SK-N-SH (cell line): Measurements from ENCODE around the gene WHRN.

Source experiments
- CTCF ChIP-seq: fragments of 200-600 bp; sonication (generic); IDR thresholded peaks from 2 replicates; pipeline ENCODE4 v1.6.1; 2017; ENCODE audit warnings: antibody characterized with exemption, mild to moderate bottlenecking, moderate library complexity
- POLR2AphosphoS5 ChIP-seq: IDR thresholded peaks from 2 replicates; pipeline ENCODE4 v1.6.1; 2012; ENCODE audit warnings: low read depth, low read length
- YY1 ChIP-seq: IDR thresholded peaks from 2 replicates; pipeline ENCODE4 v1.4.0; 2012; ENCODE audit warnings: low read depth, mild to moderate bottlenecking
- TF ChIP-seq, protein P1 (sequence below): IDR thresholded peaks from 2 replicates; pipeline ENCODE4 v1.6.1; 2012; ENCODE audit warnings: mild to moderate bottlenecking, low read depth, low read length, moderate library complexity

- no peak for TF ChIP-seq YY1
- no peak for TF ChIP-seq CTCF
- TF ChIP-seq POLR2AphosphoS5 = no peak
- TF ChIP-seq, protein P1, sequence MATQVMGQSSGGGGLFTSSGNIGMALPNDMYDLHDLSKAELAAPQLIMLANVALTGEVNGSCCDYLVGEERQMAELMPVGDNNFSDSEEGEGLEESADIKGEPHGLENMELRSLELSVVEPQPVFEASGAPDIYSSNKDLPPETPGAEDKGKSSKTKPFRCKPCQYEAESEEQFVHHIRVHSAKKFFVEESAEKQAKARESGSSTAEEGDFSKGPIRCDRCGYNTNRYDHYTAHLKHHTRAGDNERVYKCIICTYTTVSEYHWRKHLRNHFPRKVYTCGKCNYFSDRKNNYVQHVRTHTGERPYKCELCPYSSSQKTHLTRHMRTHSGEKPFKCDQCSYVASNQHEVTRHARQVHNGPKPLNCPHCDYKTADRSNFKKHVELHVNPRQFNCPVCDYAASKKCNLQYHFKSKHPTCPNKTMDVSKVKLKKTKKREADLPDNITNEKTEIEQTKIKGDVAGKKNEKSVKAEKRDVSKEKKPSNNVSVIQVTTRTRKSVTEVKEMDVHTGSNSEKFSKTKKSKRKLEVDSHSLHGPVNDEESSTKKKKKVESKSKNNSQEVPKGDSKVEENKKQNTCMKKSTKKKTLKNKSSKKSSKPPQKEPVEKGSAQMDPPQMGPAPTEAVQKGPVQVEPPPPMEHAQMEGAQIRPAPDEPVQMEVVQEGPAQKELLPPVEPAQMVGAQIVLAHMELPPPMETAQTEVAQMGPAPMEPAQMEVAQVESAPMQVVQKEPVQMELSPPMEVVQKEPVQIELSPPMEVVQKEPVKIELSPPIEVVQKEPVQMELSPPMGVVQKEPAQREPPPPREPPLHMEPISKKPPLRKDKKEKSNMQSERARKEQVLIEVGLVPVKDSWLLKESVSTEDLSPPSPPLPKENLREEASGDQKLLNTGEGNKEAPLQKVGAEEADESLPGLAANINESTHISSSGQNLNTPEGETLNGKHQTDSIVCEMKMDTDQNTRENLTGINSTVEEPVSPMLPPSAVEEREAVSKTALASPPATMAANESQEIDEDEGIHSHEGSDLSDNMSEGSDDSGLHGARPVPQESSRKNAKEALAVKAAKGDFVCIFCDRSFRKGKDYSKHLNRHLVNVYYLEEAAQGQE = no peak
Measured at GRCh38 chr9:114417511-114417910, 87.8 kb downstream of the WHRN start.
